GM18505 (cell line): ENCODE measurements around the gene C17orf67.
"Not testable (repeated sequence)": the region's sequence is repeated elsewhere in the genome, so short reads cannot be mapped to it uniquely, and the experiment has no call there.

Source experiments
- ATAC-seq: cut with Tn5 transposase; IDR thresholded peaks from one replicate; pipeline ENCODE4 v1.9.1; 2021; ENCODE audit not compliant: unreplicated experiment
- POLR2A ChIP-seq: IDR thresholded peaks from 4 replicates; pipeline ENCODE4 v1.6.1; 2011; ENCODE audit warnings: borderline replicate concordance; ENCODE audit not compliant: insufficient read depth, insufficient read length; ENCODE audit errors: extremely low read depth

The C17orf67 gene

DNA sequence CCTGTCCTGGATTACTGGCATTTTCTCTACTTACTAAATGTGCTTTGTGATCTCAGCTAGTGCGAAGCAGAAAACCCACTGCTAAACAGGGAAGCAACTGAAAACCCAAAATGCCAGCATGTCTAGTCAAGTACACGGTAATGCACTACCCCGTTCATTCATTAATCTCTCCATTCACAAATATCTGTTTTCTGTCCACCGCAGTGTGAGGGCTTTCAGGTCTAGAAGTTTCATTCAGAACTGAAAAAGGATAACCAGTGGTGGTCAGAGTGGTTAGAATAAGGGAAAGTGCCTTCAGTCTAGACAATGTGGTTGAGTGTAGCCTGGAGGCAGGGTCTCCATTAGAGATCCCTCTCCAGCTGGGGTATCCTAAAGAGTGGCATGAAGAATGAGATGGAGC lies 68.3 kb downstream of the C17orf67 start:
- no peak for ATAC-seq
- no peak for TF ChIP-seq POLR2A

- no peak for ATAC-seq
- TF ChIP-seq POLR2A = no peak
Measured at GRCh38 chr17:56762988-56763387, 70.7 kb downstream of the C17orf67 start.

GRCh38 chr17:56762144-56762543 lies 71.6 kb downstream of the C17orf67 start:
- ATAC-seq = no peak
- TF ChIP-seq POLR2A = no peak

DNA sequence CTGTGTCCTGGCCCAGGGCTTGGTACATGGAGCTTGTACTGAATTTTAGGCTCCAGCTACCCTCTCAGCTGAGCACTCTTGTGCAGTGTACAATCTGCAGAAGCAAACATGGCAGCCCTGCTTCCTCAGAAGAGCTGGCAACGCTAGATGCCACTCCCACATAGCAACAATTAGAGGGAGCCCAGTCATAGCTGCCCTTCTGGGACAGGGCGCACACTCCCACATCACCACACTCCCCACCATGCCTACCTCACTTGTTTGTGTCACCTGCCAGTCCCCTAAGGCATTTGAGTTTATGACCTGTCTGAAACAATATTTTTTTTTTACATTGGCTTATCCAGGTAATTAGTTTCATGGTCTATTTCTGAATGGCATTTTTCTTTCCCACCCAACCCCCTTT lies 72.3 kb downstream of the C17orf67 start:
- ATAC-seq = no peak
- no peak for TF ChIP-seq POLR2A

DNA sequence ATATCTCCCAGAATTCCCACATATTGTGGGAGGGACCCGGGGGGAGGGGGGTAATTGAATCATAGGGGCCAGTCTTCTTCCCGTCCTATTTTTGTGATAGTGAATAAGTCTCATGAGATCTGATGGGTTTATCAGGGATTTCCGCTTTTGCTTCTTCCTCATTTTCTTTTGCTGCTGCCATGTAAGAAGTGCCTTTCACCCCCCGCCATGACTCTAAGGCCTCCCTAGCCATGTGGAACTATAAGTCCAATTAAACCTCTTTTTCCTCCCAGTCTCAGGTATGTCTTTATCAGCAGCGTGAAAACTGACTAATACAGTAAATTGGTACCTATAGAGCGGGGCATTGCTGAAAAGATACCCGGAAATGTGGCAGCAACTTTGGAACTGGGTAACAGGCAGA lies 76.1 kb downstream of the C17orf67 start:
- ATAC-seq = not testable (repeated sequence)

- no peak for ATAC-seq
Measured at GRCh38 chr17:56756536-56756935, 77.2 kb downstream of the C17orf67 start.

DNA sequence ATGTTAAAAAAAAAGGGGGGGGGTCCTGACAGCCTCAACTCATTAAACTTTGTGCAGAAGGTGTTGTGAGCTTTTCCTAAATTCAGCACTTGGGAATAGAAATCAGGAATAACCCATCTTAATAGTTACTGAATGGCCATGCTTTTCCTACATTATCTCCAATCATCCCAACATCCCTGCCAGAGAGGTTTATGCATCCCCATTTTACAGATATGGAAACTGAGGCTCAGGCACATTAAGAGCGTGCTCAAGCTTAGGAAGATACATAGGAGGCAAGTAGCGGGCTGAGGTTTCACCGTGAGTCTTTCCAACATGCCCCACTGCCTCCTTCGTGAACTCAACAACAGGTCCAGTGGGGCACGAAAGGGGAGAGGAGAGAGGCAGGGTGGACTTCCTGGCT lies 78.4 kb downstream of the C17orf67 start:
- TF ChIP-seq POLR2A = no peak
- ATAC-seq = no peak

More at GRCh38 chr17:56756536-56756935, 77.2 kb downstream of the C17orf67 start:
- no peak for TF ChIP-seq POLR2A

- no peak for ATAC-seq
- TF ChIP-seq POLR2A = no peak
Measured at GRCh38 chr17:56754523-56755208, 79.1 kb downstream of the C17orf67 start.

- TF ChIP-seq POLR2A = no peak
- no peak for ATAC-seq
Measured at GRCh38 chr17:56752263-56752836, 81.4 kb downstream of the C17orf67 start.

DNA sequence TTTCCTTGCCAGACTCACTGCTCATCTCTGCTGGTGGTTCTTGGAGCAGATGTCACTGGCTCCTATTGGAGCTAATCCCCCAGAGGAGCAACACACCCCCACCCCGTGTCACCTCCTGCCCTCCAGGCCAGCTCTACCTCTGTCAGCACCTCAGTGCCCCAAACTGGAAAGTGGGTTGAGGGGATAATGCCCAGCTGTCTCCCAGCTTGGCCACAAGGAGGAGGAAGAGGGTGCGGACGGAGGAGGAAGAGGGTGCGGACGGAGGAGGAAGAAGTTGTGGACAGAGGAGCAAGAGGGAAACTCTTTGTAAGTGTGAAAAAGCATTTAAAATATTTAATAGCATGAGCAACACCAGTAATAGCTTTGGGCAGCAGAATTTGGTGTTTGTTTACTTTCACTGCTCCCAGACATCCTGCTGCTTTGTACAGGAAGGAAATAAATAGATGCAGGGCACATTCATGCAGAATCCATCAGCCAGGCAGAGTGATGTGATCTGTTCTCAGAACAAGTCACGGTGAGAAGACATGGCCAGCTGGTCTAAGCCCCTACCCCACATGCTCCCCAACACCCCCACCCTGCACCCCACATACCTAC lies 82.5 kb downstream of the C17orf67 start:
- no peak for ATAC-seq
- TF ChIP-seq POLR2A = no peak

DNA sequence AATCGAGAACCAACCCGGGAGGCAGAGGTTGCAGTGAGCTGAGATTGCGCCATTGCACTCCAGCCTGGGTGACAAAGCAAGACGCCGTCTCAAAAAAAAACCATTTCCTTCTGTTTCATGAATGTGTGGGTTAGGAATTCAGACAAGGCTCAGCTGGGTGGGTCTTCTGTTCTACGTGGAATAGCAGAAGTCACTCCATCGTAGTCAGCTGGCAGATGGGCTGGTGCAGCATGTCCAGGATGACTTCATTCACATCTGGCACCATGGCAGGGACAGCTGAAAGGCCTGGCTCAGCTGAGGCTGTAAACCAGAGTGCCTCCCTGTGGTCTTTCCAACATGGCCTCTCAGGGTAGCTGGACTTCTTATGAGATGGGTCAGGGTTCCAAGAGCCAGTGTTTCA lies 89.0 kb downstream of the C17orf67 start:
- ATAC-seq = no peak
- TF ChIP-seq POLR2A = no peak

- no peak for TF ChIP-seq POLR2A
- ATAC-seq = no peak
Measured at GRCh38 chr17:56742601-56743000, 91.1 kb downstream of the C17orf67 start.
